ENCODE data around the gene SLC6A13. TPM values are rescaled to one million over a fixed set of nuclear protein-coding genes. Genes with fewer than 3 reads are reported as not detected.

The SLC6A13 gene
- total and polyA plus RNA-seq, 10 of the 15 experiments (the other 5 are each of a cell fraction or from before 2014, with no cell fraction given), result 0.18 to 1.2 (median 0.20) TPM; not detected in 3

DNA sequence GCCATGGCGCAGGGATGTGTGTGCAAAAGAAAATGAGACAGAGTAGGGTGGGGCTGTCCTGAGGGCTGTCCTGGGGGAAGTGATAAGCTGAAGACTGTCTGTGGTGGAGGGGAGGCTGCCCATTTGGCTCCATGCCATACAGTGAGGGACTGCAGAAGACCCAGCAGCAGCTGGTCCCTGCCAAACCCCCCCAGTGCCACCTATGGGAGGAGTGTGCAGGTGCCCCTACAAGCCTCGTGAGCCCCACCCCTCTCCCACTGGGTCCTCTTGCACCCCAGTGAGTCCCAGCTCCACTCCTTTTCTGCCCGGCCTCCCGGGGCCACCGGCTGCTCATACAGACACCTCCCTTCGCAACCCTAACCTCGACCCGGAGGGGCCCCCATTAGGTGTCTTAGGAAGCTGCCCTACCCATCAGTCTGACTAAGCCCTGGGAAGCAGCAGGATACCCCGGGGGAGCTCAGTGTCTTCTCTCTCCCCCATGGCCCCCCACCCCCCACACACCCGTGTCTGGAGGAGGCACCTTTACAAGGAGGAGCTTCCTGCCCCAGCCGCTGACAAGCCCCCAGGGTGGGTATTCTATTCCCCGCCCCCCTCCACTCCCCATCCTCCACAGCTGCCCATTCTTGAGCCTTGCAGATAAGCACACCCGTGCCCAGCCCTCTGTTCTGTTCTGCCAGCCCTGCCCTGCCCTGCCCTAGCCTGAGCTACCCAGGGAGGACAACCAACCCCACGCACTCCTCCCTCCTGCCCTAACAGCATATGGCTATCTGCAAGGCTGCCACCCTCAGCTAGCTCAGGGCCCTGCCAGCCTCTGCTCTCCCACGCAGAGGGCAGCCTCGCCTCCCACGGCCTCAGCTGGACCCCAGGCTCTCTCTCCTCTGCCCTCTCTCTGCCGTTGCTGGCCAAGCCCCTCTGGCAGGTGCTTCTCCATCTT lies 90.6 kb downstream of the SLC6A13 start:
- Histone ChIP-seq H3K9ac (ENCODE audit: control insufficient read depth, insufficient read depth, low read length) (no peak overlapping the region), H3K4me2 (ENCODE audit: control insufficient read depth, insufficient read depth) (no peak overlapping the region), H3K27ac (ENCODE audit: control insufficient read depth, insufficient read depth) (no peak overlapping the region), H3K4me3 (no peak overlapping the region), H3K9me3 (replicated peaks; ENCODE audit: control insufficient read depth, insufficient read depth, low read length) (no peaks in the 10 kb centered on the region), H3K79me2 (ENCODE audit: control insufficient read depth, insufficient read depth, low read length) (no peaks in the 10 kb centered on the region), H3K36me3 (ENCODE audit: control insufficient read depth in 2 of 2, insufficient read depth in 2 of 2, low read length in 1 of 2) (no peaks in the 10 kb centered on the region), H2AFZ (ENCODE audit: control insufficient read depth, low read depth, low read length) (no peak overlapping the region), H4K20me1 (ENCODE audit: control insufficient read depth, insufficient read depth) (no peaks in the 10 kb centered on the region), H3K27me3 (replicated peaks in 1 of 2; ENCODE audit: control insufficient read depth in 2 of 2, insufficient read depth in 2 of 2, low read length in 1 of 2) (no peaks in the 10 kb centered on the region; a peak in 3 of 4 replicates), H3K4me1 (ENCODE audit: control insufficient read depth, insufficient read depth, low read length) (peaks cover 4% of the 10 kb centered on the region; the same call in 1 of the 2 replicates)
- ChIA-PET SMC1A (ENCODE audit: uncharacterized antibody, unreplicated experiment) (no interaction called here), CTCF (no interaction called here), RAD21 (ENCODE audit: unreplicated experiment) (no interaction called here), POLR2A (no interaction called here)
- ATAC-seq (no peak), DNase-seq (ENCODE audit: low read depth, low spot score) (no peak), FAIRE-seq (no peak)
- no peak for TF ChIP-seq ZBED1 (IDR thresholded peaks at IDR 0.05; ENCODE audit: borderline replicate concordance)
- no peak for TF ChIP-seq CREM (IDR thresholded peaks at IDR 0.05; ENCODE audit: low read depth)
- TF ChIP-seq HDGF (IDR thresholded peaks at IDR 0.05), result no peak
- TF ChIP-seq MXI1 (IDR thresholded peaks at IDR 0.05; ENCODE audit: low read depth, low read length), result no peak
- TF ChIP-seq, protein P1, sequence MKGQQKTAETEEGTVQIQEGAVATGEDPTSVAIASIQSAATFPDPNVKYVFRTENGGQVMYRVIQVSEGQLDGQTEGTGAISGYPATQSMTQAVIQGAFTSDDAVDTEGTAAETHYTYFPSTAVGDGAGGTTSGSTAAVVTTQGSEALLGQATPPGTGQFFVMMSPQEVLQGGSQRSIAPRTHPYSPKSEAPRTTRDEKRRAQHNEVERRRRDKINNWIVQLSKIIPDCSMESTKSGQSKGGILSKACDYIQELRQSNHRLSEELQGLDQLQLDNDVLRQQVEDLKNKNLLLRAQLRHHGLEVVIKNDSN (IDR thresholded peaks at IDR 0.05; ENCODE audit: borderline replicate concordance, extremely low read length, insufficient read depth, low read depth, low read length), result no peak
- TF ChIP-seq EP300 (IDR thresholded peaks at IDR 0.05; ENCODE audit: borderline replicate concordance in 1 of 2, control insufficient read depth in 1 of 2, low read depth in 2 of 2, low read length in 2 of 2), result no peak
- no peak for TF ChIP-seq E2F8 (IDR thresholded peaks at IDR 0.05; ENCODE audit: low read depth, partially characterized antibody)
- no peak for TF ChIP-seq TCF3 (IDR thresholded peaks at IDR 0.05; ENCODE audit: borderline replicate concordance, insufficient read depth, low read depth, low read length)
- intact Hi-C loops (cut with micrococcal nuclease; ENCODE audit: unreplicated experiment), result no loop called here
- 26% methylated on average over 14 of the region's 18 CpGs for WGBS (ENCODE audit: insufficient coverage, insufficient replicate concordance, low lambda C conversion rate, missing lambda C conversion rate)
- in situ Hi-C loops (cut with MboI), result no loop called here
- BruUV-seq (replicated peaks), result no TSS peak
